Measurements from ENCODE around the gene CDHR2.

CDHR2 gene

GRCh38 chr5:176529116-176529740 is 19.9 kb upstream of the CDHR2 start:
- in situ Hi-C loops (cut with HindIII; ENCODE audit: low sequenced_read_pairs), result no loop called here

DNA sequence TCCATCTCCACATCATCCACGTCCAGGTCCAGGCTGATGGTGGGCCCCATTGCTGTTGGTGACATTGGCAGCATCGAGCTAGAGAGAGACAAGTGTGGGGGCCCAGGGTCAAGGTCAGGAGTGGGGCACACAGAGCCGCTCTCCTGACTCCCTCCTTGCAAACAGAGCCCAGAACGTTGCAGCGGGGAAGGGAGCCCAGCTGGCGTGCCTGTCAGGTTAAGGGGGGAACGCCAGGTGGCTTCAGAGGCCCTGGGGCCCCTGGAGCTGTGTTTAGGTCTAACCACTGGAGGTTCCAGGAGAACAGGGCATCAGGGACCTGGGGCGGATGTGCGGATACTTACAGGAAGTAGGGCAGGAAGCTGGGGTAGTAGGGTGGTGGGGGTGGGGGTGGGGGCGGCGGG is 19.4 kb upstream of the CDHR2 start:
- in situ Hi-C loops (cut with HindIII; ENCODE audit: low sequenced_read_pairs), result no loop called here

GRCh38 chr5:176530393-176530982 is 18.7 kb upstream of the CDHR2 start:
- in situ Hi-C loops (cut with HindIII; ENCODE audit: low sequenced_read_pairs), result no loop called here

GRCh38 chr5:176530983-176531901 is 17.9 kb upstream of the CDHR2 start:
- in situ Hi-C loops (cut with HindIII; ENCODE audit: low sequenced_read_pairs), result no loop called here

DNA sequence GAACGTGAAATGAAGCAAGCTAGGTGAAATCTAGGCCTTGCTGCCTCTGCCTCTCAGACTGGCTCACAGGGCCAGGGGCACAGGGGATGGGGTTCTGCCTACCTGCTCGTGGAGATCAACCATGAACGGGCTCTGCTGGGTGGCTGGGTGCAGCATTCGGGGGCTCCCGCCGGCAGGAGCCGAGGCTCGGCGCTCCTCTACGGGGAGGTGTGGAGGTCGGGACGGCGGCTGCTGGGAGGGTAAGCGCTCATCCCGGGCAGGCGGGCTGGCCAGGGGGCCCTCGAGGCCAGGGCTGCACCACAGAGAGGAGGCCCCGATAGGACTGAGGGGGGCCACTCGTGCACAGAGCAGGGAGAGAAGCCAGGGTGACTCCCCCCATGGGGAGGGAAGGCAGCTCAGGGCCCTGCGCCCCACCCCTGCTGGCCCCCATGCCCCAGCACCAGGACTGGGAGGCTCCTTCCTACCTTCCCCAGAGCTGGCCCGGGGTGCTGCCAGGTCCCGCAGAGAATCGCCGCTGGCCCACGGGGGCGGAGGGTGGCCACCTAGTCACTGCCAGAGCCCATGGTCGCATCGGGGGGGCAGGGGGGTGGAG is 17.1 kb upstream of the CDHR2 start:
- in situ Hi-C loops (cut with HindIII; ENCODE audit: low sequenced_read_pairs), result no loop called here

DNA sequence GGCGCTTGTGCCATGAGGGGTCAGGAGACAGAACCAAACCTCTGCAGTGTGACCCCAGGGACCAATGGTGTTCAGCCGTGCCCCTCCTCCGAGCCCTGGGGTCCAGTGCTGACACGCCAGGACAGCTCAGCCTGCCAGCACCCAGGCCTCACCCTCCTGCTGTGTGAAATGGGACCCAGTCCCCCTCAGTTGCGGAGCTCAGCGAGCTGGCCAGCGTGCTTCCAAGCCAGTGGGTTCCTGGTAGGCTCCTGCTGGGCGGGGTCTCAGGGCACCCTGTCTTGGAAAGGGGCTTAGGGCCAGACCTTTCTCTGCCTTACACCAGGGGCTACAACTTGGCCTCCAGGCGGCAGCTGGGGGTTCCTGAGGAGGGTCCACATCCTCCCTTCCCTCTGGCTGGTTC is 16.3 kb upstream of the CDHR2 start:
- in situ Hi-C loops (cut with HindIII; ENCODE audit: low sequenced_read_pairs), result no loop called here

- in situ Hi-C loops (cut with HindIII; ENCODE audit: low sequenced_read_pairs), result no loop called here
These were observed 15.8 kb upstream of the CDHR2 start for GRCh38 chr5:176533390-176533789.

DNA sequence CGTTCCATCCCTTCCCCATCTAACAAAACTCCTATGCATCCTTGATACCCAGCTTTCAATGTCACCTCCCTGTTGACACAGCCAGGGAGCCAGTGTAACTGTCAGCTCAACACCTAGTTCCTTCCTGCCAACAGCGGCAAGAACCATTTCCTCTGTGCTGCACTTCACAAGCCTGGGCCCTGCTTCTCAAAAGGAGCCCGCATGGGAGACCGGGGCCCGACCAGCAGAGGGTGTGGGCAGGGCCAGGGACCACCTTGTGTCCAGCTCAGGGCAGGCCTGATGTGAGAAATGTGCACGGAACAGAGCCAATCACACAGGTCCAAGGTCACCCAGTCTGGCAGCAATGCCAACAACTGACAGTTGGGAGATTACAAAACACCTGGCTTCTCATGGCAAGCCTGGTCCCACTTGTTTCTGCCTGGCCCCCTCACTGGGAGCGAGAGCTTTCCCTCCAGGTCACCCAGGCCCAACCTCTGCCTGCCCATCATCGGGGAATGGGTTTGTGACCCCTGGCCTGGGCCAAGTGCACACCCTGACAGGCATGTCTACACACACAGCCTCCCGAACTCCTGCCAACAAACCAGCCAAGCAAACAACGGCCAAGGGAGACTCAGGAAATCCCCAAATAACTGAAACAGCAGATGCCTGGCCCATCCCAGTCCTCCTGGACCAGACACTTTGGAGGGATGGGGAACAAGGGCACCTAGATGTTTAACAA is 15.1 kb upstream of the CDHR2 start:
- in situ Hi-C loops (cut with HindIII; ENCODE audit: low sequenced_read_pairs), result no loop called here

DNA sequence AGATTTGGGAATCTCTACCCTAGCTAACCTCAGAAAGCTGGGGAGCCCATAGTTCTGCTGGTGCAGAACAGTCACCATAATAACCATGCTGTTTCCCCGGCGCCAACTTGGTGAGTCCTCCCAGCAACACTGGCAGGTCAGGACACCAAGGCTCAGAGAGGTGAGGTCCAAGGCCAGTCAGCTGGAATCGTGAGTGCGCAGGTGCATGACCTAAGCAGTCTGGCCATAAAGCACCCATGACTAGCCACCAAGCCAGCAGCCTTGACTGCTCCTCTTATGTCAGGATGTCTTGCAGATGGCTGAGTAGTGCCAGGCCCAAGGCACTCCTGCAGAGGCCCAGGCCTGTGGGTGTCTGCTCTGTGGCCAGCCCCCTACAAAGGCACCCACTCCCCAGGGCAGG is 14.5 kb upstream of the CDHR2 start:
- in situ Hi-C loops (cut with HindIII; ENCODE audit: low sequenced_read_pairs), result no loop called here

DNA sequence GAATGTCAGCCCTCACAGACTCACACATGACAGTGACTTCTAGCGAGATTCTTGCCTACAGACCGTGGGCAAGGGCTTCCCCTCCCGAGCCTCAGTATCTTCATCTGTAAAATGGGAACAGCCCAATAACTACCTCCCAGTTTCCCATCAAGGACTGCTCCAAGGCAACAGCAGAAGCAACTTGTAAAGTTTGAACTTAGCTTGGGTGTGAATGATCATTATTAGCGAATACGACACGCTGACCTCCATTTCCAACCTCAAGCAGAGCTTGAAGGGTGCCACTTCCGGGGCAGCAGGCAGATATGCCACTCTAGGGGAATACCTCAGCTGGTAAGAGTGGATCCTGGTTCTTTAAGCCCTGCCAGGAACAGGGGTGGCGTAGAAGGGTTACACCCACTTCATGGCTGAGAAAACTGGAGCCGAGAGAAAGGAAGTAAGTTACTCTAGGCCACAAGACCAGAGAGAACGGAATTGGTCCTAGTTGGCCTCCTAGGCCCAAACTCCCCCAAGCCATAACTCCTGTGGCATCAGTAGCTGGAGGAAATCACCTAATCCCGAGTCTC is 14.0 kb upstream of the CDHR2 start:
- in situ Hi-C loops (cut with HindIII; ENCODE audit: low sequenced_read_pairs), result no loop called here

DNA sequence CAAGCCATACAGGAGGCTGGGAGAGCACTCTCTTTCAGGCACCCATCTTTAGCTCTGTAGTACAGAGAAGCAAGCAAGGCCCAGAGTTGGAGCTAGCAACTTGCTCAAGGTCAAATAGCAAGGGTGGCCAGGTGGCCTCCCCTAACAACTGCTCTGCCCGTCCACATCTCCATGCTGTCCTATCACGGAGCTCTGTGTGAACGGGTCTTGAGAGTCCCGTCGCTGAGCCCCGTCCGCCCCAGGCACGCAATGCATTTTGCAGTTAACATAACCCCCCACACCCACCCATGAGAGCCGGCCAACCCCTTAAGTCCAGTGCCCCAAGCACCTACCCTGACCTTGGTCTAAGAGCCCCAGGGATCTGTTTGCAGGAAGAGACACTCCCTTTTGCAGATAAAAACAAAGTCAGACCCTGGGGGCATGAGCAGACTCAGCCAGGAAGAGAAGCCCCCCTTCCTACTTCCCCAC is 13.4 kb upstream of the CDHR2 start:
- in situ Hi-C loops (cut with HindIII; ENCODE audit: low sequenced_read_pairs), result no loop called here

- in situ Hi-C loops (cut with HindIII; ENCODE audit: low sequenced_read_pairs), result no loop called here
These were observed 12.8 kb upstream of the CDHR2 start for GRCh38 chr5:176536132-176536901.

- in situ Hi-C loops (cut with HindIII; ENCODE audit: low sequenced_read_pairs), result no loop called here
These were observed 12.1 kb upstream of the CDHR2 start, which contains the start of gene RNF44 for GRCh38 chr5:176536902-176537553. RNF44 (minus strand) TSS chr5:176537402; CDS start chr5:176532472, 4,930 bp downstream.

DNA sequence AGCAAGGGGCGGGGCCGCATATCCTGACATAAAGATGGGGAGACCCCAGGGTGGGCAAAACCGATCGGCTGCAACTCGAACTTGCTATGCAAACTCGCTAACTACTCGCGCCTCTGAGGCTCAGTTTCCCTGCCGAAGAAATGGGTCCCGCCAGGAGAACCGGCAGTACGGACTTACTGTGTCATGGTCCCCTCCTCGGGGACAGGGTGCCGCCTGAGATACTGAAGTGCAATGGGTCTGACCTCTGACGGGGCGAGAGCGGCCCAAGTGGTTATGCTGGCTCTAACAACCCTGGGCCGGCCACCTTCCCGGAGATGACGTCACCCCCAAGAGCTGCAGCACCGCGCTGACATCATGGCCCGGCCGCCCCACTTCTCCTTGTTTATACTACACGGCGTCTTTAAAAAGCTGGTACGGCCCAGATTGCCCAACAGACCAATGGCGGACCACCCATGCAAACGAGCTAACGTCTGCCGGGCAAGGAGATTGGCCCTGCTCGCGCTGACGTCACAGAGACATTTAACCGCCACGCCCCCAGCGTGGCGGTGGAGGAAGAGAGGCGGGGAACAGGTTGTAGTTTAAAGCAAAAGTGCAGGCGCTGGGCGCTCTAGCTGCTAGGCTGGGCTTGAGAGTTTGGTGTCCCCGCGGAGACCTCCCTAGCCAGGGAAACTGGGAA is 11.4 kb upstream of the CDHR2 start:
- in situ Hi-C loops (cut with HindIII; ENCODE audit: low sequenced_read_pairs), result no loop called here

DNA sequence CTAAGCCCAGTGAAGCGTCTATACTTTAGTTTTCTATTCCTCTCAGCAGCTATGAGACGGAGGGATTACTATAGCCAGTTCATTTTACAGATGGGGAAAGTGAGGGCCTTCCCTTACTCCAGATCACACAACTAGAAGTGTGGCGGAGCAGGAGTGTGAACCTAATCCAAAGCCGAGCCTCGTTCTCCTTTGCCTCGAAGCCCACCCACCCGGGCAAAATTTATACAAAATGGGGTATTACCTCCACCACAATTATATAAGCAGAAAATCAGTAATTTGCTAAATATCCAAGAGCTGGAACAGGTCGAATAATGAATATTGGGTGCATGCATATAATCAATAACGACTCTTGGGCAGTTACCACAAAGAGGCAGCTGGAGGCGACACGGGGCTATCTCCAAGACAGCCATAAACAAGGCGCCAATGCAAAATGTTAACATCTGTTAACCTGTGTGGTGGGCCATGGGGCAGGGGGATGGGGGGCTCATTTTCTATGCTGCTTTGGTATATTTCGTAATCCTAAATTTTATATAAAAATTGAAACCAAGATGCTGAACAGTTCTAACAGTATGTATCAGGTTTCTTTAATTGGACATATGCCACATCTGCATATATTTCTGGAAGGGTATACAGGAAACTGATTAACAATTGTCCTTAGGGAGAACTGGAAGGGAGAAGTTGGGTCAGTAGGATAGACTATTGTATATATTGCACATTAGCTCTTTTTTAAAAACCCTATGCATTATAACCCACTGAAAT is 10.7 kb upstream of the CDHR2 start:
- in situ Hi-C loops (cut with HindIII; ENCODE audit: low sequenced_read_pairs), result no loop called here

- in situ Hi-C loops (cut with HindIII; ENCODE audit: low sequenced_read_pairs), result no loop called here
These were observed 10.2 kb upstream of the CDHR2 start for GRCh38 chr5:176538989-176539384.

DNA sequence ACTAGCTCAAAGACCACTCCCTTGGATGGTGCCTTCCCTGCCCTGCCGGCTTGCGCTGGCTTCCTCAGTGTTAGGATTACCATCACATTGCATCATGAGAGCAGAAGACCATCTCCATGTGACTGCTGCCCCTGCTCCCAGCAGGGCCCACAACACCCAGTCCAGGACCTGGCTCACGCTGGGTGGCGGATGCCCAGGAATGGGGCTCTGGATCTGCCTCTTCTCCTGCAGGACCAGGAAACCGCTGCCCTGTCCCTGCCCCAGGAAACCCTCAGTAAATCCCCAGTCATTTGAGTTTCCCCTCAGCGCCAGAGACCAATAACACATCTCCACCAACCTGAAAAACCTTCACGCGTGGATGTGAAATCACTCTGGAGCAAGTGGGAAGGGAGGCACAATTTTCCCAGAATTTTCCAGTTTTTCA is 8.7 kb upstream of the CDHR2 start:
- in situ Hi-C loops (cut with HindIII; ENCODE audit: low sequenced_read_pairs), result no loop called here

- in situ Hi-C loops (cut with HindIII; ENCODE audit: low sequenced_read_pairs), result no loop called here
These were observed 8.2 kb upstream of the CDHR2 start for GRCh38 chr5:176540956-176541337.

All from DLD1 (cell line).